Tibial nerve (tissue), 3 donors: Measurements from ENCODE around the gene LCLAT1.

Source experiments
- POLR2A ChIP-seq, 2 donors: fragments of 450-650 bp; IDR thresholded peaks; one replicate each; pipeline ENCODE4 v1.6.1; 2017; ENCODE audit warnings: antibody characterized with exemption in 2 of 2, mild to moderate bottlenecking in 2 of 2, moderate library complexity in 2 of 2
- TF ChIP-seq, protein P1 (sequence below), 5 experiments: fragments of 200-600 bp in 3 of 5; fragments of 450-650 bp in 2 of 5; sonication (generic) in 3 of 5; IDR thresholded peaks; one replicate each; pipeline ENCODE4 v1.5.1; 2016 to 2019; ENCODE audit warnings: antibody characterized with exemption in 5 of 5, mild to moderate bottlenecking in 3 of 5, moderate library complexity in 2 of 5

DNA sequence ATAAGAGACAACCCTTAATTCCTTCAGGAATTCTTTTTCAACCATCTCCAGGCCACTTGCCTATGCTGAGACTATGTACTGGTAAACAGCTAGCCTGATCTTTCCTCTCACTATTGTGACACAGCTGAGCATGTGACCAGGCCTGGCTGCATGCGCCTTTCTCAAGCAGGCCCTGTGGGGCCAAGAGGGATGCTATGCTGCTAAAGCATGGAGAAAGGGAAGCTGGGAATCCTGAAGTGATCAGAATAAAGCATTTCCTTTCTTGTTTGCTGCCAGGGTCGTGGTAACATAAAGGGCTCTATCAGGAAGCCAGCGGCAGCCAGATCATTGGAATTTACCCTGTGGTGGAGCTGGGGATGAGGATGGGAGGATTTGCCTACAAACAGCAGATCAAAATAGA, 29.8 kb upstream of the LCLAT1 start:
- TF ChIP-seq, protein P1, sequence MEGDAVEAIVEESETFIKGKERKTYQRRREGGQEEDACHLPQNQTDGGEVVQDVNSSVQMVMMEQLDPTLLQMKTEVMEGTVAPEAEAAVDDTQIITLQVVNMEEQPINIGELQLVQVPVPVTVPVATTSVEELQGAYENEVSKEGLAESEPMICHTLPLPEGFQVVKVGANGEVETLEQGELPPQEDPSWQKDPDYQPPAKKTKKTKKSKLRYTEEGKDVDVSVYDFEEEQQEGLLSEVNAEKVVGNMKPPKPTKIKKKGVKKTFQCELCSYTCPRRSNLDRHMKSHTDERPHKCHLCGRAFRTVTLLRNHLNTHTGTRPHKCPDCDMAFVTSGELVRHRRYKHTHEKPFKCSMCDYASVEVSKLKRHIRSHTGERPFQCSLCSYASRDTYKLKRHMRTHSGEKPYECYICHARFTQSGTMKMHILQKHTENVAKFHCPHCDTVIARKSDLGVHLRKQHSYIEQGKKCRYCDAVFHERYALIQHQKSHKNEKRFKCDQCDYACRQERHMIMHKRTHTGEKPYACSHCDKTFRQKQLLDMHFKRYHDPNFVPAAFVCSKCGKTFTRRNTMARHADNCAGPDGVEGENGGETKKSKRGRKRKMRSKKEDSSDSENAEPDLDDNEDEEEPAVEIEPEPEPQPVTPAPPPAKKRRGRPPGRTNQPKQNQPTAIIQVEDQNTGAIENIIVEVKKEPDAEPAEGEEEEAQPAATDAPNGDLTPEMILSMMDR (IDR thresholded peaks at IDR 0.05): no peak
- no peak for TF ChIP-seq POLR2A (IDR thresholded peaks at IDR 0.05)
